IMR-90 (cell line): ENCODE results near the gene OR1L6. TPM values are rescaled to one million over a fixed set of nuclear protein-coding genes. Genes with fewer than 3 reads are reported as not detected.

Experiments used
- ATAC-seq: fragments of 200-7000 bp; cut with Tn5 transposase; 2 replicates; pipeline ENCODE4 v1.9.1; 2020; ENCODE audit warnings: low read depth, mild to moderate bottlenecking, moderate library complexity
- BruUV-seq: library from RNA; stranded (reverse); fragments of 400-500 nt; replicated peaks from 2 replicates; lab custom pipeline; 2021; lab: Mats Ljungman, UMichigan
- CTCF ChIA-PET: fragments of 300-600 bp; formaldehyde crosslinking; extraction: SDS; loops from one replicate; lab custom pipeline; 2021; ENCODE audit warnings: antibody characterized with exemption; lab: Yijun Ruan, JAX
- POLR2A ChIA-PET: fragments of 300-600 bp; sonication (Branson Sonifier 250); formaldehyde crosslinking; loops from one replicate; lab custom pipeline; 2022; ENCODE audit warnings: antibody characterized with exemption; ENCODE audit not compliant: unreplicated experiment; lab: Charles Lee
- DNase-seq: peaks from one replicate; pipeline ENCODE4 v3.0.0; 2013
- H2AFZ ChIP-seq: replicated peaks from 2 replicates; pipeline ENCODE3; 2013; ENCODE audit warnings: low read length, mild to moderate bottlenecking; ENCODE audit not compliant: poor library complexity
- H2AK5ac ChIP-seq: 2 replicates; pipeline ENCODE4 v1.6.1; 2013; ENCODE audit warnings: low read depth, low read length, inconsistent platforms
- H2AK9ac ChIP-seq: replicated peaks from 2 replicates; pipeline ENCODE3; 2013; ENCODE audit warnings: mild to moderate bottlenecking, low read depth, low read length, moderate library complexity; ENCODE audit not compliant: poor library complexity
- H2BK120ac ChIP-seq: 2 replicates; pipeline ENCODE4 v1.6.1; 2013; ENCODE audit warnings: low read depth, low read length, inconsistent platforms
- H2BK15ac ChIP-seq: 3 replicates; pipeline ENCODE4 v1.6.1; 2013; ENCODE audit warnings: low read depth, low read length, inconsistent platforms
- H2BK20ac ChIP-seq: 2 replicates; pipeline ENCODE4 v1.6.1; 2013; ENCODE audit warnings: low read depth, mild to moderate bottlenecking, inconsistent platforms, low read length, moderate library complexity
- H2BK5ac ChIP-seq: 2 replicates; pipeline ENCODE4 v1.6.1; 2013; ENCODE audit warnings: mild to moderate bottlenecking, low read depth, low read length, inconsistent platforms; ENCODE audit not compliant: poor library complexity, severe bottlenecking
- H3K14ac ChIP-seq: replicated peaks from 2 replicates; pipeline ENCODE4 v1.6.1; 2013; ENCODE audit warnings: low read depth, low read length, inconsistent platforms
- H3K18ac ChIP-seq: 2 replicates; pipeline ENCODE4 v1.6.1; 2013; ENCODE audit warnings: low read depth, low read length, control low read depth
- H3K23ac ChIP-seq: 2 replicates; pipeline ENCODE4 v1.6.1; 2013; ENCODE audit warnings: low read depth, low read length, inconsistent platforms
- H3K27ac ChIP-seq: 2 replicates; pipeline ENCODE4 v1.5.1; 2013; ENCODE audit warnings: mild to moderate bottlenecking, control low read depth, low read length; ENCODE audit not compliant: insufficient read depth
- H3K27me3 ChIP-seq: 2 replicates; pipeline ENCODE4 v1.6.1; 2013; ENCODE audit warnings: low read length; ENCODE audit not compliant: control insufficient read depth, insufficient read depth
- H3K36me3 ChIP-seq: 2 replicates; pipeline ENCODE4 v1.6.1; 2013; ENCODE audit warnings: low read length, mixed read lengths; ENCODE audit not compliant: control insufficient read depth, insufficient read depth
- H3K4ac ChIP-seq: 2 replicates; pipeline ENCODE4 v1.6.1; 2013; ENCODE audit warnings: low read depth, low read length, inconsistent platforms
- H3K4me1 ChIP-seq: 2 replicates; pipeline ENCODE4 v1.6.1; 2013; ENCODE audit warnings: low read length, mixed read lengths; ENCODE audit not compliant: control insufficient read depth, insufficient read depth
- H3K4me2 ChIP-seq: 2 replicates; pipeline ENCODE4 v1.6.1; 2013; ENCODE audit warnings: low read depth, mild to moderate bottlenecking, control low read depth, low read length, moderate library complexity
- H3K4me3 ChIP-seq: 2 replicates; pipeline ENCODE4 v1.5.1; 2013; ENCODE audit warnings: low read depth, mild to moderate bottlenecking, control low read depth, low read length, moderate library complexity; ENCODE audit not compliant: insufficient read depth
- H3K56ac ChIP-seq: 2 replicates; pipeline ENCODE4 v1.6.1; 2013; ENCODE audit warnings: low read length, inconsistent platforms; ENCODE audit not compliant: insufficient read depth; ENCODE audit errors: extremely low read depth
- H3K79me1 ChIP-seq, 2 experiments: 2 replicates each; pipeline ENCODE4 v1.6.1; 2013; ENCODE audit warnings: low read length in 2 of 2, inconsistent platforms in 1 of 2, low read depth in 1 of 2
- H3K9ac ChIP-seq: 2 replicates; pipeline ENCODE4 v1.6.1; 2013; ENCODE audit warnings: low read depth, low read length, control low read depth
- H3K9me1 ChIP-seq: 2 replicates; pipeline ENCODE4 v1.6.1; 2013; ENCODE audit warnings: low read length, inconsistent platforms; ENCODE audit not compliant: insufficient read depth
- H3K9me3 ChIP-seq: 2 replicates; pipeline ENCODE4 v1.6.1; 2013; ENCODE audit warnings: low read length; ENCODE audit not compliant: control insufficient read depth, insufficient read depth
- H4K20me1 ChIP-seq: 2 replicates; pipeline ENCODE4 v1.6.1; 2013; ENCODE audit warnings: low read length, inconsistent platforms; ENCODE audit not compliant: insufficient read depth
- H4K5ac ChIP-seq: 2 replicates; pipeline ENCODE4 v1.6.1; 2013; ENCODE audit warnings: mild to moderate bottlenecking, low read depth, low read length, control low read depth
- H4K8ac ChIP-seq, 2 experiments: 2 replicates each; pipeline ENCODE4 v1.6.1; 2013; ENCODE audit warnings: low read depth in 2 of 2, low read length in 2 of 2, control low read depth in 1 of 2, inconsistent platforms in 1 of 2
- H4K91ac ChIP-seq: 2 replicates; pipeline ENCODE4 v1.6.1; 2013; ENCODE audit warnings: low read depth, low read length, inconsistent platforms; ENCODE audit not compliant: insufficient read depth
- WGBS, 2 experiments: methylation state at CpG; one replicate each; pipeline versions ENCODE4 v1.1.5 to v1.1.7; 2013; ENCODE audit warnings: missing lambda C conversion rate in 2 of 2; ENCODE audit not compliant: insufficient read length in 1 of 2; ENCODE audit errors: extremely low coverage in 2 of 2; 5-methylcytosine and 5-hydroxymethylcytosine counted together
- dilution Hi-C: fragments of 300-500 bp; cut with HindIII; formaldehyde crosslinking; loops from one replicate; pipeline ENCODE4 v1.14.3; 2018; ENCODE audit warnings: low sequenced_read_pairs; ENCODE audit not compliant: unreplicated experiment
- in situ Hi-C: fragments of 300-500 bp; cut with MboI; formaldehyde crosslinking; loops from 3 replicates; pipeline ENCODE4 v1.14.3; 2019; ENCODE audit warnings: low sequenced_read_pairs, inconsistent platforms, mixed read lengths
- intact Hi-C: fragments of 100-400 bp; cut with micrococcal nuclease; formaldehyde crosslinking; loops from 2 replicates; pipeline ENCODE4 v1.10.0; 2022
- polyA plus RNA-seq, 3 experiments: library from polyadenylated mRNA; depleted of rRNA; stranded (reverse); fragments of >200 nt; gene quantifications; 2 replicates each; pipeline ENCODE4 v1.2.3, GENCODE V29; 2012; ENCODE audit warnings: low replicate concordance in 1 of 3
- total RNA-seq: library from RNA; depleted of rRNA; stranded (reverse); fragments of >200 nt; gene quantifications from 2 replicates; pipeline ENCODE4 v1.2.3, GENCODE V29; 2012
- TF ChIP-seq, protein P1 (sequence below): conservative IDR thresholded peaks from 2 replicates; pipeline ENCODE4 v1.5.1; 2012; ENCODE audit warnings: mild to moderate bottlenecking, low read depth, low read length, improper control_type of control experiment
- TF ChIP-seq, protein P2 (sequence below): fragments of 150-350 bp; IDR thresholded peaks from 2 replicates; pipeline ENCODE4 v1.6.1; 2016; ENCODE audit warnings: low read depth, mild to moderate bottlenecking, low read length, moderate library complexity, borderline replicate concordance

Gene OR1L6
- total and polyA plus RNA-seq, 2 of the 4 experiments (the other 2 are of a cell fraction) = not detected

DNA sequence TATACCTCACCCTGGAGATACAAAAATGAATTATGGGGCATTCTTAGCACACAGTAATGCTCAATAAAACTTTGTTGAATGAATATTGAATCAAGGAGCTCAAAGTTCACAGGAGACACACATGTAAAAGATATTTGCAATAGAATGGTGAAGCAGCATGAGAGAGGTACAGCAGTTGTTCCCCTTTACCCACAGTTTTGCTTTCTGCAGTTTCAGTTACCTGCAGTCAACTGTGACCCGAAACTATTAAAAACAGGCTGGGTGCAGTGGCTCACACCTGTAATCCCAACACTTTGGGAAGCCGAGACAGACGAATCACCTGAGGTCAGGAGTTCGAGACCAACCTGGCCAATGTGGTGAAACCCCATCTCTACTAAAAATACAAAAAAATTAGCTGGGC lies 44.2 kb downstream of the OR1L6 start:
- Histone ChIP-seq H2AK5ac (peak overlapping the region; percentile 79), H3K4me3 (no peak overlapping the region), H4K8ac (peak overlapping the region; percentile 79 to 87), H3K27me3 (no peaks in the 10 kb centered on the region), H3K36me3 (no peaks in the 10 kb centered on the region), H2AFZ (no peak overlapping the region), H3K9me1 (peaks cover 15% of the 10 kb centered on the region), H2BK20ac (peak overlapping the region; percentile 93), H2BK15ac (peak overlapping the region; percentile 95), H2AK9ac (no peak overlapping the region), H3K14ac (peak overlapping the region; percentile 54), H3K18ac (peak overlapping the region; percentile 99; the same call in 1 of the 2 replicates), H3K9ac (no peak overlapping the region), H3K9me3 (no peaks in the 10 kb centered on the region), H4K91ac (peak overlapping the region; percentile 95), H3K56ac (peak overlapping the region; percentile 76; the same call in 1 of the 2 replicates), H3K23ac (peak overlapping the region; percentile 76), H4K20me1 (no peaks in the 10 kb centered on the region), H3K4ac (peak overlapping the region; percentile 92), H2BK5ac (peak overlapping the region; percentile 91), H2BK120ac (peak overlapping the region; percentile 93), H4K5ac (peak overlapping the region; percentile 96; the same call in 1 of the 2 replicates), H3K4me1 (peaks cover 13% of the 10 kb centered on the region), H3K4me2 (no peak overlapping the region), H3K27ac (no peak overlapping the region), H3K79me1 (no peaks in the 10 kb centered on the region)
- in situ Hi-C loops = no loop called here
- TF ChIP-seq, protein P1, sequence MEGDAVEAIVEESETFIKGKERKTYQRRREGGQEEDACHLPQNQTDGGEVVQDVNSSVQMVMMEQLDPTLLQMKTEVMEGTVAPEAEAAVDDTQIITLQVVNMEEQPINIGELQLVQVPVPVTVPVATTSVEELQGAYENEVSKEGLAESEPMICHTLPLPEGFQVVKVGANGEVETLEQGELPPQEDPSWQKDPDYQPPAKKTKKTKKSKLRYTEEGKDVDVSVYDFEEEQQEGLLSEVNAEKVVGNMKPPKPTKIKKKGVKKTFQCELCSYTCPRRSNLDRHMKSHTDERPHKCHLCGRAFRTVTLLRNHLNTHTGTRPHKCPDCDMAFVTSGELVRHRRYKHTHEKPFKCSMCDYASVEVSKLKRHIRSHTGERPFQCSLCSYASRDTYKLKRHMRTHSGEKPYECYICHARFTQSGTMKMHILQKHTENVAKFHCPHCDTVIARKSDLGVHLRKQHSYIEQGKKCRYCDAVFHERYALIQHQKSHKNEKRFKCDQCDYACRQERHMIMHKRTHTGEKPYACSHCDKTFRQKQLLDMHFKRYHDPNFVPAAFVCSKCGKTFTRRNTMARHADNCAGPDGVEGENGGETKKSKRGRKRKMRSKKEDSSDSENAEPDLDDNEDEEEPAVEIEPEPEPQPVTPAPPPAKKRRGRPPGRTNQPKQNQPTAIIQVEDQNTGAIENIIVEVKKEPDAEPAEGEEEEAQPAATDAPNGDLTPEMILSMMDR = no peak
- TF ChIP-seq, protein P2, sequence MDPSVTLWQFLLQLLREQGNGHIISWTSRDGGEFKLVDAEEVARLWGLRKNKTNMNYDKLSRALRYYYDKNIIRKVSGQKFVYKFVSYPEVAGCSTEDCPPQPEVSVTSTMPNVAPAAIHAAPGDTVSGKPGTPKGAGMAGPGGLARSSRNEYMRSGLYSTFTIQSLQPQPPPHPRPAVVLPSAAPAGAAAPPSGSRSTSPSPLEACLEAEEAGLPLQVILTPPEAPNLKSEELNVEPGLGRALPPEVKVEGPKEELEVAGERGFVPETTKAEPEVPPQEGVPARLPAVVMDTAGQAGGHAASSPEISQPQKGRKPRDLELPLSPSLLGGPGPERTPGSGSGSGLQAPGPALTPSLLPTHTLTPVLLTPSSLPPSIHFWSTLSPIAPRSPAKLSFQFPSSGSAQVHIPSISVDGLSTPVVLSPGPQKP = no peak
- dilution Hi-C loops = no loop called here
- intact Hi-C loops = no loop called here
- ATAC-seq = no peak
- ChIA-PET POLR2A (no interaction called here), CTCF (interaction anchor here (0.9 kb wide), 1 partner anchor 288 kb away, joined by 3 read pairs; no protein-coding TSS in a partner anchor)
- no CpG with 5 or more reads among the region's 4 CpGs for WGBS, 2 experiments
- BruUV-seq = no TSS peak
- no peak for DNase-seq
